AG04449 (cell line): ENCODE data around the gene CLN3.
A peak's percentile ranks its signal among the peaks of the same experiment; 100 is the strongest.

Experiments used
- CTCF ChIA-PET: fragments of 350-600 bp; formaldehyde crosslinking; extraction: SDS; loops from one replicate; lab custom pipeline; 2021; ENCODE audit warnings: antibody characterized with exemption; lab: Yijun Ruan, JAX
- POLR2A ChIA-PET: fragments of 400-600, 350-600 bp; formaldehyde crosslinking; extraction: SDS; loops from one replicate; lab custom pipeline; 2020; ENCODE audit warnings: antibody characterized with exemption, inconsistent platforms; lab: Yijun Ruan, JAX
- DNase-seq: peaks from one replicate; pipeline ENCODE4 v3.0.0-alpha.2; 2010; ENCODE audit warnings: low read depth, low spot score
- H3K4me3 ChIP-seq: 2 replicates; pipeline ENCODE4 v1.5.1; 2011; ENCODE audit warnings: low read depth, mild to moderate bottlenecking, control low read depth, low read length
- CTCF ChIP-seq: IDR thresholded peaks from one replicate; pipeline ENCODE4 v1.5.1; 2011; ENCODE audit warnings: mild to moderate bottlenecking, moderate library complexity, low read length, control low read depth, inconsistent platforms; ENCODE audit not compliant: insufficient read depth; ENCODE audit errors: missing control alignments

CLN3 gene

GRCh38 chr16:28495795-28496749 is 4.2 kb upstream of the CLN3 start:
- H3K4me3 ChIP-seq: no peak overlapping the region
- ChIA-PET POLR2A (no interaction called here), CTCF (no interaction called here)
- no peak for TF ChIP-seq CTCF
- no peak for DNase-seq

- ChIA-PET CTCF (no interaction called here), POLR2A (no interaction called here)
- no peak for DNase-seq
Measured at GRCh38 chr16:28495098-28495793, 3.4 kb upstream of the CLN3 start.

DNA sequence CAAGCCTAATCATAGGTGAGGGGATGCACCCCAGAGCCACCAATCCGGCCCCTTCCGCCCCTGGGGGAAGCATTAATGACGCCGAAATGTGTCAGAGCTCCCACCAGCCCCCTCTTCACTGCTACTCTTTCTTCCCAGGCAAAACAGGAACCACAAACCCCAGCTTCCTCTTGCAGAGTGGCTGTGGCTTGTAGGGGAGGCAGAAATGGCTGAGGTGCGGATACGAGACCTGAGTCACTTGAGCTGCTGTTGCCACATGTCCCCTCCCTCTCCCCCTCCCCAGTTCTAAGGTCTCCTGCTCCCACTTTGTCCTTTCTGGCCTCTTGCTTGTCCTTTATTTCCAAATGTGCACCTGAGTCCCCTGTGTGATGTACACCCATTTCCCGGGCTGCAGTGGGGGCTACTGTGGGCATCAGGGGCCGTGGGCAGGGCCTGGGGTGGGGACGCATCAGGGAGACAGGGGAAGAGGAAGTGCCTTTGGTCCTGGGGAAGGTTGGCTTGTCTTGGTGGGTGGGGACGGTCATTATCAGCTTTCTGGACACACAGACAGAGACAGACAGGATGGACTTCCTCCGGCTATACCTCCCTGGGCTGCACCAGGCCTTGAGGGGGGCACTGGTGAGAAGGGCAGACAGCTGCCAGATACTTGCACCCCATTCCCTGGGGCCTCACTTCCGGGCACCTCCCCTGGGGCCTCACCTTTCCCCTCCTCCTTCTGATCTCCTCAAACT is 2.4 kb upstream of the CLN3 start, which contains the start of gene APOBR:
TSS of gene APOBR (plus strand) at position 523 of the 731 bp plus-strand sequence. CDS start at position 562, 39 bp downstream.
- H3K4me3 ChIP-seq: no peak within 1 kb of the TSS
- ChIA-PET POLR2A (no interaction called here), CTCF (no interaction called here)
- no peak for DNase-seq
- TF ChIP-seq CTCF: no peak

More at GRCh38 chr16:28495098-28495793, 3.4 kb upstream of the CLN3 start:
- no peak for TF ChIP-seq CTCF
- no peak overlapping the region for H3K4me3 ChIP-seq

GRCh38 chr16:28492511-28492910 is 637 bp upstream of the CLN3 start:
- no peak for TF ChIP-seq CTCF
- CTCF ChIA-PET: interaction anchor here (0.7 kb wide), 1 partner anchor 64 kb away, joined by 3 read pairs; no protein-coding TSS in a partner anchor
- POLR2A ChIA-PET: interaction anchor here (0.7 kb wide), 1 partner anchor 9 kb away, joined by 5 read pairs; no protein-coding TSS in a partner anchor
- peak overlapping the region; percentile 93 for H3K4me3 ChIP-seq
- no peak for DNase-seq

DNA sequence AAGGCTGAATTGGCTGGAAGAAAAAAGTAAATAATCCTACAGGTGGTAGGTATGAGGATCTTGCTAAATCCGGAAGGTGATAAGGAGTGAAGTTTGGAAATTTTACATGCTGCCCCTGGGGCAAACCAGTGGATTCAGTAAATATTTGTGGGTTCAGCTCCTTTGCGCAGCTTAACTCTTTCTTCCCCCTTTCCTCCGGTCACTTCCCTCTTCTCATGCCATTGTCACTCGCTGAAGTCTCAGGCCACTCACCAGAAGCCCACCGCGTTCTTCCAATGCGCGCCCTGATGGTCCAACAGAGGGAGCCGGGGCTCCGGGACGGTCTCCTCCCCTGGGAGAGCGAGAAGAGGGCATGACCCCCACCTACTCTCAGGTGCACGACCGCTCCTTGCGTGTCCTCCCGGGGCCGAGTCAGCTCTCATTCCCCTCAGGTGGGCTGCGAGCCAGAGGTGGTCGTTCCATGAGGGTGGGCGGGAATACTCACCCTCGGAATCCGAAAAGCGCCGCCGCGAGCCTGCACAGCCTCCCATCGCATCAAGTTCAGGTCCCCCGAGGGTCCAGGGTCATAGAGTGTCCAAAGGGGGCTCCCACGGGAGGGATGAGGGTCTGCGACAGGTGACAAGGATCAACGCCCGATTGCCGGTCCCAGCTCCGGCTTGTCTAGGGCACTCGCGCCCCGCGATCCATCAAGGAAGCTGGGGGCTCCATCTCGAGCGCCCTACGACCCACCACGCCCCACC is 474 bp downstream of the CLN3 start:
- ChIA-PET POLR2A (interaction anchor here (0.6 to 0.7 kb wide), 2 partner anchors 23 to 113 kb away, joined by 3 read pairs; no protein-coding TSS in a partner anchor), CTCF (interaction anchor here (0.7 to 2.1 kb wide), 4 partner anchors 9 to 65 kb away, joined by 3 to 6 read pairs (median 4); partner anchors contain the start of gene SGF29)
- peak; percentile 40 for TF ChIP-seq CTCF
- no peak for DNase-seq
- H3K4me3 ChIP-seq: peak overlapping the region; percentile 93
